ENCODE data around the gene CCDC169. TPM values are rescaled to one million over a fixed set of nuclear protein-coding genes. Genes with fewer than 3 reads are reported as not detected.

Gene CCDC169
- total and polyA plus RNA-seq, 4 donors, result 0.14 to 3.4 (median 0.81) TPM

DNA sequence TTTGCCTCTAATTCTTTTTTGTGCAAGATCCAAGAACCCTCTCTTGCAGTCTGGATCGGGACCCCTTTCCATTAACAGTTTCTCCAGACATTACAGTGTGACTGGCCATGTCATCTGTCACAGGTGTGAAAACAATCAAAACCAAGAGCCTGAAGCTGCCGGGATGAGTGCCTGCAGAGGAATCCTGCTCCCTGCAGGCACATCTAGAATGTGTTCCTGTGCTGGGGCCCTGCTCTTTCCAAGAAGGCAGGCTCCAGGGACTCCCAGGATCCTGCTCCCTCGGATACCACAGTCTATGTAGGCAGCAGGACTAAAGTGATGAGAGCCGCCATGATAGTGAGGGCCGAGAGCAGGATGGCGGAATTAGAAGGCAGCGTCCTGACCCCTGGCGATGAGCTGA, 38.8 kb downstream of the CCDC169 start:
- Histone ChIP-seq H3K36me3 (ENCODE audit: control insufficient read depth in 4 of 4, insufficient read depth in 4 of 4, low read length in 4 of 4) (no peaks in the 10 kb centered on the region), H3K27me3 (ENCODE audit: control insufficient read depth in 3 of 3, insufficient read depth in 3 of 3, low read length in 2 of 3) (no peaks in the 10 kb centered on the region), H3K9ac (ENCODE audit: insufficient read depth in 1 of 2, low read length in 2 of 2) (no peak overlapping the region), H3K4me3 (no peak overlapping the region), H3K27ac (ENCODE audit: low read depth in 1 of 2, low read length in 1 of 2) (no peak overlapping the region), H3K4me1 (ENCODE audit: control insufficient read depth in 5 of 5, insufficient read depth in 5 of 5, low read length in 5 of 5) (no peaks in the 10 kb centered on the region), H3K9me3 (ENCODE audit: control insufficient read depth in 4 of 4, insufficient read depth in 3 of 4, low read length in 3 of 4) (peaks cover 0 to 3% (median 0%) of the 10 kb centered on the region in 4 donors)
- no peak for DNase-seq
- WGBS, 2 donors, result 84 to 91% methylated on average over 8 of the region's 8 CpGs
- TF ChIP-seq, protein P1, sequence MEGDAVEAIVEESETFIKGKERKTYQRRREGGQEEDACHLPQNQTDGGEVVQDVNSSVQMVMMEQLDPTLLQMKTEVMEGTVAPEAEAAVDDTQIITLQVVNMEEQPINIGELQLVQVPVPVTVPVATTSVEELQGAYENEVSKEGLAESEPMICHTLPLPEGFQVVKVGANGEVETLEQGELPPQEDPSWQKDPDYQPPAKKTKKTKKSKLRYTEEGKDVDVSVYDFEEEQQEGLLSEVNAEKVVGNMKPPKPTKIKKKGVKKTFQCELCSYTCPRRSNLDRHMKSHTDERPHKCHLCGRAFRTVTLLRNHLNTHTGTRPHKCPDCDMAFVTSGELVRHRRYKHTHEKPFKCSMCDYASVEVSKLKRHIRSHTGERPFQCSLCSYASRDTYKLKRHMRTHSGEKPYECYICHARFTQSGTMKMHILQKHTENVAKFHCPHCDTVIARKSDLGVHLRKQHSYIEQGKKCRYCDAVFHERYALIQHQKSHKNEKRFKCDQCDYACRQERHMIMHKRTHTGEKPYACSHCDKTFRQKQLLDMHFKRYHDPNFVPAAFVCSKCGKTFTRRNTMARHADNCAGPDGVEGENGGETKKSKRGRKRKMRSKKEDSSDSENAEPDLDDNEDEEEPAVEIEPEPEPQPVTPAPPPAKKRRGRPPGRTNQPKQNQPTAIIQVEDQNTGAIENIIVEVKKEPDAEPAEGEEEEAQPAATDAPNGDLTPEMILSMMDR (IDR thresholded peaks at IDR 0.05; ENCODE audit: control extremely low read depth, extremely low read depth), result no peak
- no peak for ATAC-seq (ENCODE audit: insufficient read depth, low FRiP score)

DNA sequence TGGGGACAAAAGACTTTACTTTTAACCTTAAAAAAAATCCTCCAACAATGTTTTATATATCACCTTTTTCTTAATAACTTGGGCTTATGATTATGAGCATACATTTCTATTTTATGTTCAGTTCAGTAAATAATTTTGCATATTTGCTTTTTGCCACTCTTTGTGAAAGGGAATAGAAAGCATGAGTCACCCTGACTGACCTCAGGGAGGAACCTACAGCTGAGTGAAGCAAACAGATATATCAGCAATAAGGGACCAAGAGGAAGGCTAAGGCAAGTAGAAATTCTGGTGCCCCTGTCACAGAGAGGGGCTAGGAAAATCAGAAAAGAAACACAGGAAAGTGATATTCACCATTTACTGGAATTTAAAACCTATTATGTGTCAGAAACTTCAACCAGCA, 46.1 kb downstream of the CCDC169 start:
- no peak overlapping the region for H3K27ac ChIP-seq (ENCODE audit: low read depth in 1 of 2, low read length in 1 of 2)
- no peak overlapping the region for H3K9ac ChIP-seq (ENCODE audit: insufficient read depth in 1 of 2, low read length in 2 of 2)
- no peaks in the 10 kb centered on the region for H3K27me3 ChIP-seq (ENCODE audit: control insufficient read depth in 3 of 3, insufficient read depth in 3 of 3, low read length in 2 of 3)
- DNase-seq (no peak), ATAC-seq (ENCODE audit: insufficient read depth, low FRiP score) (no peak)
- no peak overlapping the region for H3K4me3 ChIP-seq
- no peaks in the 10 kb centered on the region for H3K9me3 ChIP-seq (ENCODE audit: control insufficient read depth in 4 of 4, insufficient read depth in 3 of 4, low read length in 3 of 4)
- TF ChIP-seq, protein P1 (IDR thresholded peaks at IDR 0.05; ENCODE audit: control extremely low read depth, extremely low read depth), result no peak
- no peaks in the 10 kb centered on the region for H3K4me1 ChIP-seq (ENCODE audit: control insufficient read depth in 5 of 5, insufficient read depth in 5 of 5, low read length in 5 of 5)
- H3K36me3 ChIP-seq (ENCODE audit: control insufficient read depth in 4 of 4, insufficient read depth in 4 of 4, low read length in 4 of 4), result peaks cover 0 to under 1% (median 0%) of the 10 kb centered on the region in 4 donors

DNA sequence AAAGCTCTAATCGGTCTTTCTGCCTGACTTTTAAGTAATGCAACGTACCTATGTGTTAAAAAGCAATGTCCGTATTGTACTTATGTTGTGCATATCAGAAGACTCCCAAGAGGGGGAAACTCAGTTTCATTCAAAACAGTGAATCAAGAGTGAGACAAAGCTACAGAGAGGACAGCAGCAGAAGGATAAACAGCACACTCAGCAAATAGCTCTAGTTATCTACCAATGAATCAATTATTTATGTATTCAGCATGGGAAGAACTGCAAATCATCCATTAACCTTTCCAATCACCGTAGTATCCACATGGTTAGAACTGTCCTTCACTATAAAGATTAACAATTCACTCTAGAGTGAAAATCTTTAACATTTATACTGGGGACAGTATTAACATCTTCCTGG, 46.6 kb downstream of the CCDC169 start:
- Histone ChIP-seq H3K9me3 (ENCODE audit: control insufficient read depth in 4 of 4, insufficient read depth in 3 of 4, low read length in 3 of 4) (no peaks in the 10 kb centered on the region), H3K36me3 (ENCODE audit: control insufficient read depth in 4 of 4, insufficient read depth in 4 of 4, low read length in 4 of 4) (peaks cover 0 to 2% (median 0%) of the 10 kb centered on the region in 4 donors), H3K4me1 (ENCODE audit: control insufficient read depth in 5 of 5, insufficient read depth in 5 of 5, low read length in 5 of 5) (no peaks in the 10 kb centered on the region), H3K4me3 (no peak overlapping the region), H3K9ac (ENCODE audit: insufficient read depth in 1 of 2, low read length in 2 of 2) (no peak overlapping the region), H3K27ac (ENCODE audit: low read depth in 1 of 2, low read length in 1 of 2) (no peak overlapping the region), H3K27me3 (ENCODE audit: control insufficient read depth in 3 of 3, insufficient read depth in 3 of 3, low read length in 2 of 3) (no peaks in the 10 kb centered on the region)
- WGBS, 2 donors, result 84 to 90% methylated on average over 4 of the region's 4 CpGs
- DNase-seq (no peak), ATAC-seq (ENCODE audit: insufficient read depth, low FRiP score) (no peak)
- TF ChIP-seq, protein P1 (IDR thresholded peaks at IDR 0.05; ENCODE audit: control extremely low read depth, extremely low read depth), result no peak

DNA sequence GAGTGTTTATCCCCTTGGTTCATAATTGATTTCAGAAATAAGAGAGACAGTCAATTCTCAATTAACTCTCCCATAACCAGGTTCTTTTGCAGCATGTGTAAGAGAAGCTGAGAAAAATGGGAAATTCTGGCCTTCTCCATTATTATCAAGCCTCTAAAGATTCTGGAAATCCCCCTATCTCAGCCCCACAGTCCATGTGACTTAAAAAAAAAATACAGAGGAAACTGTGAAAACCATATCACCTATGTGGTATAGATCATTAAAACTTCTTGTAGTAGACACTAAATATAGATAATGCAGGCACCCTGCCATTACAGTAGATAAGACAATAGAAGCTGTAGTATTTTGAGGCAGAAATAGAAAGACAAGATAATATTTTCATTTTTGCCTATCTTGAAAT, 48.9 kb downstream of the CCDC169 start:
- Histone ChIP-seq H3K4me3 (no peak overlapping the region), H3K9me3 (ENCODE audit: control insufficient read depth in 4 of 4, insufficient read depth in 3 of 4, low read length in 3 of 4) (no peaks in the 10 kb centered on the region), H3K27ac (ENCODE audit: low read depth in 1 of 2, low read length in 1 of 2) (no peak overlapping the region), H3K36me3 (ENCODE audit: control insufficient read depth in 4 of 4, insufficient read depth in 4 of 4, low read length in 4 of 4) (peaks cover 0 to 2% (median 0%) of the 10 kb centered on the region in 4 donors), H3K9ac (ENCODE audit: insufficient read depth in 1 of 2, low read length in 2 of 2) (no peak overlapping the region), H3K4me1 (ENCODE audit: control insufficient read depth in 5 of 5, insufficient read depth in 5 of 5, low read length in 5 of 5) (no peaks in the 10 kb centered on the region), H3K27me3 (ENCODE audit: control insufficient read depth in 3 of 3, insufficient read depth in 3 of 3, low read length in 2 of 3) (no peaks in the 10 kb centered on the region)
- DNase-seq, result no peak
- no peak for ATAC-seq (ENCODE audit: insufficient read depth, low FRiP score)
- TF ChIP-seq, protein P1 (IDR thresholded peaks at IDR 0.05; ENCODE audit: control extremely low read depth, extremely low read depth), result no peak

Data from lung (tissue), 12 donors.